Fibroblast of lung (primary cell): ENCODE measurements around the gene CRISP3. TPM values are rescaled to one million over a fixed set of nuclear protein-coding genes. Genes with fewer than 3 reads are reported as not detected.

Experiments
- DNase-seq, 2 donors: peaks; one replicate each; pipeline versions ENCODE4 v3.0.0 to v3.0.0-alpha.2; 2010; ENCODE audit warnings: low read depth in 2 of 2
- H2AFZ ChIP-seq: 2 replicates; pipeline ENCODE4 v1.5.1; 2012; ENCODE audit warnings: low read length, control low read depth, inconsistent platforms
- H3K27ac ChIP-seq: 2 replicates; pipeline ENCODE4 v1.5.1; 2011; ENCODE audit warnings: low read length, control low read depth; ENCODE audit not compliant: insufficient read depth
- H3K27me3 ChIP-seq: 2 replicates; pipeline ENCODE4 v1.5.1; 2011; ENCODE audit warnings: mild to moderate bottlenecking, low read length; ENCODE audit not compliant: control insufficient read depth, insufficient read depth
- H3K36me3 ChIP-seq: 2 replicates; pipeline ENCODE4 v1.5.1; 2011; ENCODE audit warnings: low read length; ENCODE audit not compliant: control insufficient read depth, insufficient read depth
- H3K4me1 ChIP-seq: 2 replicates; pipeline ENCODE4 v1.5.1; 2011; ENCODE audit warnings: low read length; ENCODE audit not compliant: control insufficient read depth, insufficient read depth; ENCODE audit errors: extremely low read depth
- H3K4me2 ChIP-seq: 2 replicates; pipeline ENCODE4 v1.5.1; 2011; ENCODE audit warnings: low read length, control low read depth; ENCODE audit not compliant: insufficient read depth; ENCODE audit errors: extremely low read depth
- H3K4me3 ChIP-seq, 4 experiments: fragments of 200-600 bp in 1 of 4; sonication (generic) in 1 of 4; replicated peaks in 1 of 4; 2 replicates each; pipeline ENCODE4 v1.5.1; 2011 to 2016; ENCODE audit warnings: low read length in 4 of 4, low read depth in 3 of 4, mild to moderate bottlenecking in 3 of 4, control low read depth in 2 of 4, inconsistent platforms in 1 of 4, mixed read lengths in 1 of 4; ENCODE audit not compliant: insufficient read depth in 1 of 4; ENCODE audit errors: control extremely low read depth in 1 of 4
- H3K79me2 ChIP-seq: 2 replicates; pipeline ENCODE4 v1.5.1; 2012; ENCODE audit warnings: mild to moderate bottlenecking, low read length, inconsistent platforms; ENCODE audit not compliant: control insufficient read depth, insufficient read depth
- H3K9ac ChIP-seq: 2 replicates; pipeline ENCODE4 v1.5.1; 2011; ENCODE audit warnings: mild to moderate bottlenecking, low read length, control low read depth; ENCODE audit not compliant: insufficient read depth
- H3K9me3 ChIP-seq: 2 replicates; pipeline ENCODE4 v1.5.1; 2012; ENCODE audit warnings: low read depth, low read length; ENCODE audit not compliant: control insufficient read depth, insufficient read depth
- H4K20me1 ChIP-seq: 2 replicates; pipeline ENCODE4 v1.5.1; 2011; ENCODE audit warnings: low read length; ENCODE audit not compliant: control insufficient read depth, insufficient read depth; ENCODE audit errors: extremely low read depth
- CTCF ChIP-seq, 2 donors: IDR thresholded peaks in 1 of 2; conservative IDR thresholded peaks in 1 of 2; 1 replicate in 1 of 2; 2 replicates in 1 of 2; pipeline ENCODE4 v1.5.1; 2011 to 2012; ENCODE audit warnings: low read length in 2 of 2, control low read depth in 1 of 2, inconsistent platforms in 1 of 2, low read depth in 1 of 2, mild to moderate bottlenecking in 1 of 2
- EZH2 ChIP-seq: IDR thresholded peaks from 2 replicates; pipeline ENCODE4 v1.5.1; 2012; ENCODE audit warnings: low read length, control low read depth, mild to moderate bottlenecking; ENCODE audit errors: missing control alignments
- polyA plus RNA-seq, 2 donors: library from polyadenylated mRNA; depleted of rRNA in 1 of 2; stranded (reverse) in 1 of 2; unstranded in 1 of 2; fragments of >200 nt; gene quantifications; 2 replicates each; pipeline ENCODE4 v1.2.1, GENCODE V29; 2011 to 2012; ENCODE audit warnings: missing spikeins in 1 of 2
- total RNA-seq: library from RNA; depleted of rRNA; stranded (reverse); fragments of >200 nt; gene quantifications from 2 replicates; pipeline ENCODE4 v1.2.1, GENCODE V29; 2014

CRISP3 gene
- total and polyA plus RNA-seq, 2 donors (not counting 1 experiment from before 2014, with no cell fraction given): not detected

DNA sequence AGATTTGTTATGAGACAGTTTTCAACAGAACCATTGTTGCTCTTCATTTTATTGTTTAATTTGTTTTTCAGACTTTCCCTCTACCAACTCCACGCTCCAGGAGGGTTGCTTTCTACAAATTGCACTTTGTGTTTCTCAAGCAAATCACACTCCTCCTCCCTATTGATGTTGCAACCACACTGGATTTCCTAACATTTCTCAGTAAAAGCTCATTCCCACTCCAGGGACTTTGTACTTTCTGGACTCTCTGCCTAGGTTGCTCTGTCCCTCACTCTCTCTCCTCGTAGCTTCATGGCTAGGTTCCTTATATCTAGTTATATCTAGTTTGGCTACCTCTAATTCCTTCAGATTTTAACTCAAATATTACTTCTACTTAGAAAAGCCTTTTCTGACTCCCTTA, 22.6 kb upstream of the CRISP3 start:
- H3K79me2 ChIP-seq: no peaks in the 10 kb centered on the region
- no peak overlapping the region for H3K4me3 ChIP-seq
- no peaks in the 10 kb centered on the region for H3K36me3 ChIP-seq
- no peak overlapping the region for H2AFZ ChIP-seq
- no peaks in the 10 kb centered on the region for H3K4me1 ChIP-seq
- H3K4me2 ChIP-seq: no peak overlapping the region
- TF ChIP-seq CTCF (conservative IDR thresholded peaks at IDR 0.05 in 1 of 2, IDR thresholded peaks at IDR 0.05 in 1 of 2; ENCODE audit: low read depth in 1 of 2, low read length in 2 of 2) (no peak), EZH2 (no peak)
- DNase-seq: no peak
- no peaks in the 10 kb centered on the region for H4K20me1 ChIP-seq
- no peak overlapping the region for H3K9ac ChIP-seq
- H3K27ac ChIP-seq: no peak overlapping the region
- H3K27me3 ChIP-seq: no peaks in the 10 kb centered on the region
- H3K9me3 ChIP-seq: no peaks in the 10 kb centered on the region

DNA sequence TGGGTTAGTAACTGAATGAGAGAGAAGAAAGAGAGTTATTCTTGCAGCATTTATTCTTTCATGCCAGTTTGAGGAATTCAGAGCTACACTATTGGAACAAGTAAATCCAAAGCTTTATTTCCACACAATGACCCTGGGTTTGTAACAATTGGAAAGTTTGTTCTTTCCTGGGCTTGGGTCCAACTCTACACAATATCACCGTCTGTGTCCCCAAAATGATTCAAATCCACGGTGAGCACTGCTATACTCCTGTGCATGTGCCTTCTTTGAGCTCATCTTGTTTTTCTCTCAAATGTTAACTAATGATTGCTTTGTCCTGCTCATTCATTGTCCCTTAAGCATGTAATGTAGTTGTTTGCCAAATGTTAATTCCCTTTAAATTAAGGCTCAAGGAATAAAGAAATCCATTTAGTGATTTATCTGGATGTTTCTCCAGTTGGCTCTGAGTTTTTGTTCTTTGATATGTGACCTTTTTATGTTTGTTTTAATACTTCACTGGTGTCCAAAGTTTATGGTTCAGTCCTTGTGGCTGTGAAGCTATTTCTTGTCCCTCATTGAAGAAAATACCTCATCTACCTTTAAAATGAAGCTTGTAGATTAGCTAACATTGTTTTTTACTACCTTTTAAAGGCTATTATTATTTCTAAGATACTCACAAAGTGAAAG, 20.5 kb upstream of the CRISP3 start:
- TF ChIP-seq CTCF (conservative IDR thresholded peaks at IDR 0.05 in 1 of 2, IDR thresholded peaks at IDR 0.05 in 1 of 2; ENCODE audit: low read depth in 1 of 2, low read length in 2 of 2) (no peak), EZH2 (no peak)
- H4K20me1 ChIP-seq: no peaks in the 10 kb centered on the region

DNA sequence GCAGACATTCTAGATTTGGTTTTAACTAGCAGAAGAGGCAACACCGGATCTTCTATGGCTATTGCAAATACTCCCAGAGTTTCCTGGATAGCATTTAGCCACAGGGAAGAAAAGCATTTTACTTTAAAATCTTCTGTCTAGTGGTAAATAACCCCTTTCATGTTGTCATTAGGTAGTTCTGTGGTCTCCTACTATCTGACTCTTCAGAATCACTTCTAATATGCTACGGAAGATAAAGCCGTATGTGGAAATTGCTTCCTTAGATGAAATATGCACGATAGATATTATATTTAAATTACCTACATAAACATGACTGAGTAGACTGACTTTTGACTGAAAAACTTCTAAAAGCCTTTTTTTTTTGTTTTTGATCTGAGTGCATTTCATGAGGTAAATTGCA, 759 bp downstream of the CRISP3 start:
- no peak overlapping the region for H3K4me2 ChIP-seq
- no peak overlapping the region for H2AFZ ChIP-seq
- H3K4me3 ChIP-seq: no peak overlapping the region
- DNase-seq: no peak
- H3K4me1 ChIP-seq: no peaks in the 10 kb centered on the region
- no peaks in the 10 kb centered on the region for H4K20me1 ChIP-seq
- no peaks in the 10 kb centered on the region for H3K36me3 ChIP-seq
- no peak overlapping the region for H3K27ac ChIP-seq
- H3K27me3 ChIP-seq: no peaks in the 10 kb centered on the region
- no peaks in the 10 kb centered on the region for H3K9me3 ChIP-seq
- TF ChIP-seq EZH2 (no peak), CTCF (conservative IDR thresholded peaks at IDR 0.05 in 1 of 2, IDR thresholded peaks at IDR 0.05 in 1 of 2; ENCODE audit: low read depth in 1 of 2, low read length in 2 of 2) (no peak)
- H3K79me2 ChIP-seq: no peaks in the 10 kb centered on the region
- no peak overlapping the region for H3K9ac ChIP-seq

More for the DNA sequence above, 20.5 kb upstream of the CRISP3 start:
- no peak for DNase-seq
- Histone ChIP-seq H3K27ac (no peak overlapping the region), H3K4me1 (no peaks in the 10 kb centered on the region), H3K4me2 (no peak overlapping the region), H3K4me3 (no peak overlapping the region), H2AFZ (no peak overlapping the region), H3K79me2 (no peaks in the 10 kb centered on the region), H3K27me3 (no peaks in the 10 kb centered on the region), H3K9me3 (no peaks in the 10 kb centered on the region), H3K9ac (no peak overlapping the region), H3K36me3 (no peaks in the 10 kb centered on the region)
